Activated gamma-delta T cell treated with Interleukin-2 at 50 U/mL for 16 hours (primary cell): ENCODE data around the gene SLC25A11.

Experiments
- DNase-seq: peaks from one replicate; pipeline ENCODE4 v3.0.0-alpha.2; 2020

Gene SLC25A11

DNA sequence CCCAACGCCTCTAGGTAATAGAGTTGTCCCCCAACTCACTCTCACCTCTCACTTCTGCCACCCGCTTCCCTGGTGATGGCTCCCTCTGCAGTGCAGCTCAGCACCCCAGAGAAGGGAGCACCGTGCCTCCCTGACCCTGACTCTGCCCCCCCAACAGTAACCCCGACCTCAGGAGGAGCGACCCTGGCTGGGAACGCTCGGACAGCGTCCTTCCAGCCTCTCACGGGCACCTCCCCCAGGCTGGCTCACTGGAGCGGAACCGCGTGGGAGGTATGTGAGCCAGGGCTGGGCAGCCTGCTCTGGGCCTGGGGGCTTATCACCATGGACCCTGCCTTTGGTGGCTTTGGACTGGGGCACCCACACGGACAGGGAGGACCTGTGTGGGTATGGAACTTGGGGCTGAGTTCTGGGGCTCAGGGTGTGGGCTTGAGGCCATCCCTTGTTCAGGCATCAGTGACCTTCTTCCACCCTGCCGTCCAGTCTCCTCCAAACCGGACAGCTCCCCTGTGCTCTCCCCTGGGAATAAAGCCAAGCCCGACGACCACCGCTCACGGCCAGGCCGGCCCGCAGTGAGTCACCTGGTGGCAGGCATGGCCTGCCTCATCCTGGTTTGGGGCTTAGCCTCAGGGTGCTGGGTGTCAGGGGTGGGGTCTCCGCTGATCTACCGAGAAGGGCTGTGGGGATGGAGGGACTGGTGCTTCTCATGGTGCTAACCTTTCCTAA lies 47.2 kb downstream of the SLC25A11 start:
- no peak for DNase-seq

DNA sequence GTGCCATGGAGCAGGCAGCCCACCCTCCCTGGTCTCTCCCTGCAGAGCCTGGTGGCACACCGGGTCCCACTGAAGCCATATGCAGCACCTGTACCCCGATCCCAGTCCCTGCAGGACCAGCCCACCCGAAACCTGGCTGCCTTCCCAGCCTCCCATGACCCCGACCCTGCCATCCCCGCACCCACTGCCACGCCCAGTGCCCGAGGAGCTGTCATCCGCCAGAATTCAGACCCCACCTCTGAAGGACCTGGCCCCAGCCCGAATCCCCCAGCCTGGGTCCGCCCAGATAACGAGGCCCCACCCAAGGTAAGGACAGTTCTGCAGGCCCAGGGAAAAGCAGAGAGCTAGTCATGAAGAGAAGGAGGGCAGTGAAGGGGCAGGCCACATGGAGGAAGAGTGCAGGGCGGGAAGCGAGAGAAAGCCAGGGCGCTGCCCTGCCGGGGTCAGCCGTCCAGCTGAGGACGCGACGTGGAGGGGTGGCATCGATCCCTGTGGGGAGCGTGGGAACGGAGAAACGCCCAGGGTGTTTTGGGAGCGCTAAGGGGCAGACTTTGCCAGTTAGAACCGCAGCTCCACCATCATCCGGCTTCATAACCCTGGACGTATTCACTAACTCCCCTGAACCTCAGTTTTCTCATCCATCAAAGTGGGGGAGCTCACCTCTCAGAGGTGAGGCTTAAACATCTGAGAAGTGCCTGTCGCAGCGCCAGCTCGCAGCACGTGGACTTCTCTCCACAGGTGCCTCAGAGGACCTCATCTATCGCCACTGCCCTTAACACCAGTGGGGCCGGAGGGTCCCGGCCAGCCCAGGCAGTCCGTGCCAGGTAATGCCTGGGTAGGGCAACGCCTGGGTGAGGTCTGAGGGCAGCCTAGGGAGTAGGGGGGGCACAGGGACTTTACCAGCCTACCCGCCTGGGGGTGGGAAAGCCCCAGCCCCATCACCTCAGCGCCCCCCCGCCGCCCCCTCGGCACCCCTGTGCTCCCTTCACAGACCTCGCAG lies 48.1 kb downstream of the SLC25A11 start:
- DNase-seq: no peak

GRCh38 chr17:4887581-4887980 lies 52.3 kb downstream of the SLC25A11 start:
- DNase-seq: no peak
